Right forelimb (tissue), 1 donor: Measurements from ENCODE around the gene PCNX2.
"Not testable (repeated sequence)": the region's sequence is repeated elsewhere in the genome, so short reads cannot be mapped to it uniquely, and the experiment has no call there.

Experiments used
- DNase-seq: peaks from one replicate; pipeline ENCODE4 v3.0.0-alpha.2; 2018

PCNX2 gene

GRCh38 chr1:233094269-233094668 is 201.3 kb downstream of the PCNX2 start:
- DNase-seq, result no peak

DNA sequence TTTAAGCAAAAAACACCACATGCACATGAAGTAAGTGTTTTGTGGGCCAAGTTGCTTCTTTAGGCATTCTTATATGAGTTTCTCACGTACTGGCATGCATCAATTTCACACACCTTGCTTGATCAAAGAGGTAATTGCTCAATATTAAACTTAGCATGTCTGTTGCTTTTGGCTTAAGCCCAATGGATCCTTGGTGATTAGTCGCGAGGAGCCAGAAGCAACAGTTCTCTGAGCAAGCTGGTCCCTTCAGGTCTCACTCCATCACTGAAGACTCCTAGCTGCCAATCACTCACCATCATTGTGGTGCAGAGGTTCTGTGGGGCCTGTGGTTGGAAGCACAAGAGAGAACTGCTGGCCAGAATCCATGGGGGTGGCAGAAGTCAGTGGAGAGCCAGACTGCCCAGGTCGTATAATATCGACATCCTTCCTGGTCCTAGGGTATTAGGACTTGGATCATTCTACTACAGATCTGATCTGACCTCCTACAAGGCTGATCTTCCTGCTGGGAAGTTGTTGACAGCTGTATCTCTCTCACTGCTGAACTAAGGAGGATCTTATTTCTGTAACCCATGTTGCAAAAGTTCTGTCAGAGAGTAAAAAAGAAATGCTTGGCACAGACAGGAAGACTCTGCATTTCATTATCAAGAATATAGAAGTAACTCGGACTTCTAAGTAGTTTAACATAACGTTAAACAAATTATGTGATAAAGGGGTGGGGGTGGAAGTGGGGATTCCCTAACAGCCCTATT is 204.6 kb downstream of the PCNX2 start:
- no peak for DNase-seq

DNA sequence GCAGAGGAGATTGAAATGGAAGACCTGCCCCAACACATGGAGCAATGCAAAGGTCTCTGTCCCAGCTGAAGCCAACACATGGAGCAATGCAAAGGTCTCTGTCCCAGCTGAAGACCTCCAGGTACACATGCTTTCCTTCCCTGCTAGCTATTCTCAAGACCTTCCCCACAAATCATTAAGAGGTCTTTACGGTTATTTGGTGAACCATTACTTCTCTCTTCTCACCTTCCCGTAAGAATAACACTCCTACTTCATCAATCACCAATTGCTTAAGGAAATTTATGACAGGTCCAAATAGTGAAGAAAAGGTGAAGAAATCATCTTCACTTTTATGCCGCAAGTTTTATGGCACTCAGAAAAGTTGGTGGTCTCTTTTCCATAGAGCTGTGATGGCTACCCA is 206.3 kb downstream of the PCNX2 start:
- DNase-seq, result no peak

GRCh38 chr1:233088613-233089012 is 206.9 kb downstream of the PCNX2 start:
- no peak for DNase-seq

- no peak for DNase-seq
These were observed 208.3 kb downstream of the PCNX2 start for GRCh38 chr1:233086961-233087881.

DNA sequence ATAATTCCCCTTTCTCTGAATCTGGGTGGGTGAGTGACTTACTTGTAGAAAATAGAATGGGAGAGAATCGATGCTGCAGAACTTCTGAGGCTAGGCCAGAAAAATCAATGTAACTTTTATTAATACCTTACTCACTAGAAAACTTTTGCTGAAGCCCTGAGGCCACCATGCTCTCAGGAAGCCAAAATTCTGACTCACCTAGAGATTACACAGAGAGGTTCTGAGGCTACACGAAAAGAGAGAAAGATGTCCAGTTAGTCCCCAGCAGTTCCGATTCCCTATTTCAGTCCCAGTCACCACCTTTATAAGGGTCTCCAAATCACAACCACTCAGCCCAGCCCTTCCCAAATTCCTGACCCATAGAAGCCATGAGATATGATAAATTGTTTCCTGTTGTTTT is 210.0 kb downstream of the PCNX2 start:
- no peak for DNase-seq

DNA sequence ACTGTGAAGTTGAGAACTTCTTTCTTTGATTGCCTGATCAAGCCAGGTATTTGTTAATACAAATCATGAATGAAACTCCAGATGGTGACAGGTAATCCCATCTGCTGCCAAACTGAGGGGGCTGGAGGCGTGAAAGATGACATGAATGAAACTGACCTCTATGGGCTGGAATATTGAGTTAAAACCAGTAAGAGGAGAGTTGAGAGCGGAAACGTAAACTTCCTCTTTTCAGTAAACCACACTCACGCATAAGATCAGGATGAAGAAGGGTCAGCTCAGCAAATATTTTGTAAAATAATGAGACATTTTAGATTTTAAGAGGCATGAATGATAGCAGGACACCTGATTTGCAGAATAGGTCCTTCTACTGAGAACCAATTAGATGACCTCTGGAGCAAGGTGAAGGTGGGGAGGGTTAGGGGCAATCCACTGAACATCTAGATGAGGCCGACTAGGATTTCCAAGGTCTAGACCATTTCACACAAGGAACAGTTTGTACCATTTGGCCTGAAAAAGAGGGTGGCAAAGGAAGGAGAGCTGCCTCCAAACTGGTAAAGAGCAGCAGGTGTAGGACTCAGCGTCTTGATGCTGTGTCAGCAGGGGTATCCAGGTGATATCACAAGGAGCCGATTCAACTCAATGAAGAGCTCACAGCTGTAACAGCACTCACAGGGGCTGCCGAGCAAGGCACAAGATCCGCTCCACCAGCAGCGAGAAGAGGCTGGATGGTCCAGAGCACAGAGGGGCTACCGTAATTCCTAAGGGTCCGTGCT is 212.6 kb downstream of the PCNX2 start:
- no peak for DNase-seq

- no peak for DNase-seq
These were observed 213.8 kb downstream of the PCNX2 start for GRCh38 chr1:233081735-233082134.

DNA sequence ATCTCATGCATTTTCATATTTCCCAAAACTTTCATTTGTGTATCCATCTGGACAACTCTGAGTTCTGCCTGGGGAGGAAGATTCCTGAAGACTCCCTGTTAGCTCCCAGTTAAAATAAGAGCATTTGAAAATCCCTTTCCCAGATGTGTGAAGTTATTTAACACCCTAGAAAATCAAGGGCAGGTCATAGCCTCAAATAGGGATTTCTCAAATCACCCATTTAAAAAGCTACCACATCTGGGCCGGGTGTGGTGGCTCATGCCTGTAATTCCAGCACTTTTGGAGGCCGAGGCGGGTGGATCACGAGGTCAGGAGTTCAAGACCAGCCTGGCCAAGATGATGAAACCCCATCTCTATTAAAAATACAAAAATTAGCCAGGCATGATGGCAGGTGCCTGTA is 214.7 kb downstream of the PCNX2 start:
- DNase-seq, result not testable (repeated sequence)

- no peak for DNase-seq
These were observed 215.2 kb downstream of the PCNX2 start for GRCh38 chr1:233080286-233080685.

GRCh38 chr1:233079574-233079973 is 216.0 kb downstream of the PCNX2 start:
- DNase-seq, result no peak

- no peak for DNase-seq
These were observed 217.1 kb downstream of the PCNX2 start for GRCh38 chr1:233078396-233078795.

DNA sequence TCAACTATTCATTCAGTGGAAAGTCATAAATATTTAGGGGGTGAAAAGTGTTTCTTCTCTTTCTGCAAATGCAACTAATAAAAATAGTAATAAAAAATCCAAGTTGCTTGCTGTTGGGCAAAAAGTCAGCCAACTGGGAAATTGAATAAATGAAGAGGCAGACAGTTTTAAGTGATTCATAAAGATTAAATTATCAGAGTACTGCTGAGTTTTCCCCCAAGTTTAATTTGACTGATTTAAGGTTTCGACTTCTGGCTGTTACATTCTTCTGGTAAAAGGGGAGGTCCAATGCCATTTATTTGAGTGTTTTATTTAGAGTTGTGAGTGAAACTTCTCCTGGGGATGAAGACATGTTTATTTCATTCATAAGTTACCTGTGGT is 219.6 kb downstream of the PCNX2 start:
- DNase-seq, result no peak

GRCh38 chr1:233066087-233066486 is 229.4 kb downstream of the PCNX2 start:
- no peak for DNase-seq

DNA sequence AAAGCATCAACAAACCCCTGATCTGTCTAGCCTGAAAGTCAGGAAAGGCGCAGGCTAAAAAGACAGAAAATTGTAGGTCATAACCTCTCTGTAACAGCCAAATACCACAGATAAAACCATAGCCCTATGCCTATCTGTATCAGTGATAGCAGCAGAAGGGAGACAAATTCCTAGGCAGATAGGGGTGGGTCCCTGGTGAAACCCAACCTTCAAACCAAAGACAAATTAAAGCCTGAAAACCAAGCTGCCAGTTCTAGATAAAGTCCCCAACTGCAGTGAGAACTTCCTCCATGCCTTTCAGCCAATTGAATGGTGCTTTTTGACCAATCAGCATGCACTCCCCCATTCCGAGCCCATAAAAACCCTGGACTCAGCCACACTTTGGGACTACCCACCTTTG is 229.8 kb downstream of the PCNX2 start:
- DNase-seq, result no peak

DNA sequence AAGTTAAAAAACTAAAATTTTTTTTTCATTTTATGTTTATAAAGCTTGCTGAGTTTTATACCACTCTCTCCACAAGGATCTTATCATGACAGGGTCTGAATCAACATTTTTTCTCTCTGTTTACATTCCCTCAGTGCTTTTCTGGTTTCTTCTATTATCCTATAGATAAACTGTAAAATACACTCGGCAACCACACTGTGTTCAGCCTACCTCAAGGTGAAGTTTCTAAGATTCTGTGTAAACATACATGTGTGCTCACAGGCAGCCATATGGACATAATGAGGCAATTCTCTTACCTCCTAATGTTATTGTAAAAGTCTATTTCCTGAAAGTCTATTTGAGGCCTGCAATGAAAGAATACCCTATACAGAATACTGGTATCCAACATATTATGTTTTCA is 230.5 kb downstream of the PCNX2 start:
- DNase-seq, result no peak

DNA sequence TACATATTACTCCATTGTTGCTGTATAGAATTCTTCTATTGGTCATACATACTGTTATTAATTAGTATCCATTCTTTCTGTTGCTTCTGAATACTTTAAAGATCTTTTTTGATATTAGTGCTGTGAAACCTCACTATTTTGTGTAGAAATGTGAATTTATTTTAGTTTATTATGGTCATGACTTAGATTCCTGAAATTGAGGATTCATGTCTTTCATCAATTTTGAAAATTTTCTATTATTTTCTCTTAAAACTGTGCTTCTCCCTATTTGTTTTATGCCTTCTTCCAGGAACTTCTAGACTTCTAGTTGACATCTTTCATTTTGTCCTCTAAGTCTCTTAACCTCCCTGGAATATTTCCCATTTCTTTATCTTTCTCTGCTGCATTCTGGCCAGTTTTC is 232.1 kb downstream of the PCNX2 start:
- DNase-seq, result no peak

DNA sequence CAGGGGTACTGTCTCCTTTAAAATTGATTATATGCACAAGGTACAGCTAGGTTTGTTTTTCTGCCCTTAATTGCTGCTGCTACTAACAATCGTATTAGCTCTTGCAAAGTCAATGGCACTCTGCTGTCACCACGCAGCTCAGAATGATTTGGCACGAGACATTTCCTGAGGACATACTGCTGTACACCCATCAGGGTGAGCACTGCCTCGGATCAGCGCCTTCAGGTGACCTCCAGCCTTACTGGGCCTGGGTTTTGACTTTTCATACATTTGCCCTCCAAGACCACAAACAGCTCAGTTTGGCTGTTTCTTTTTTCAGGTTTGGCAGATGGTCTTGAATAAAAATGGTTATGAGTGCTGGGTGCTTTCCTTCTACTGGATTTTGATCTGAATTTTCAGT is 234.3 kb downstream of the PCNX2 start:
- no peak for DNase-seq

DNA sequence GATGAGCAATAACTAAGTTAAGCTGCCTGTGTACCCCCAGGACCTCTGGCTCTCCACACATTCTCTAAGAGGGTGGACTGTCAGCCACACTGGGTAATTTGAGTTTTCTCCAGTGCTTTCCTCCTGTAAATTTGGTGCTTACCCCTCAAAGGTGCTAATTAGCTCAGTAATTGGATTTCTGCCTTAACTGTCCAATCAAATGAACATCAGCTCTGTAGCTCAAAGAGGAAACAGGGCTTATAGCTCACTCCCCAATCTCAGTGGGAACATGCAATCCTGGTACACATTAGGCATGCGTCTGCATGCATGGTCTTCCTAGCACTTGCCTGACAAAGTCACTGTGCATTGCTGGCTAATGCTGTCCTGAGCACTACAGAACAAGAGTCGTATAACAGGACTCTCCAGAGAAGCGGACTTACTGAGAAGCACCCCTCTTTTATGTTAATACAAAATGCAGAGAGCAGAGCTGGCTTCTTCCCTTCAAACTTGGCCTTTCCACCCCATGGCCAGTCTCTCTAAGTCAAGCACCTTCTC is 235.0 kb downstream of the PCNX2 start:
- no peak for DNase-seq

GRCh38 chr1:233057836-233058235 is 237.7 kb downstream of the PCNX2 start:
- no peak for DNase-seq

DNA sequence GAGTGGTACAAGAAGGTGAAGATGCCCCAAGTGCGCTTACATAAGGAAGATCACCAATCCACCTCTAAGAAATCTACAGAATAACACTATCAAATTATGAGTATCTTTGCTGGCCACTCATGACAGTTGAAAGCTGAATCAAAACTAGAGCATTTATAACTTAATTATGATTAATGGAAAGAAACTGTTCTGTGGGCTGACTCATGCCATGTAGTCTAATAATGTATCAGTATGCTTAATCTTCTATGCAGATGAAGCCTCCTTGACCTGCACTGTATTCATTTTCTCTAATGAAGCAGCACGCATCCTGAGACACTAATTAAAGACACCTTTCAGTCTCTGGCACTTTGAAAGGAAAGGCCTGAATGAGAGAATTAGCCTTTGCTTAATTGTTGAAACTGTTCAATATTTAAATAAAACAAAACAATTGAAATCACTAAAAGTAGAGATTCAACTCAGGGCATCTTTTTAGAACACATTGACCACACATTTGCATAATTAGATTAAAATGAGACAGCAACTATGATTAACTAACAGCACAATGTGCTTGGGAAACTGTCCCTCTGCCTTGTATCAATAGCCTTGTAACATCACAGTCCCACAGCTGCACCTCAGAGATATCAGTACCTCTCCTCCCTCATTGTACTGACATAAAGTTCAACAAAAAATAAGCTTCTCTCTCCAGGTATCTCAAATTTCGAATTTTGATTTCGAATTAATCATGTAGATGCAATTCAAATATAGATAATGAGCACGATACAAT is 239.5 kb downstream of the PCNX2 start:
- no peak for DNase-seq

DNA sequence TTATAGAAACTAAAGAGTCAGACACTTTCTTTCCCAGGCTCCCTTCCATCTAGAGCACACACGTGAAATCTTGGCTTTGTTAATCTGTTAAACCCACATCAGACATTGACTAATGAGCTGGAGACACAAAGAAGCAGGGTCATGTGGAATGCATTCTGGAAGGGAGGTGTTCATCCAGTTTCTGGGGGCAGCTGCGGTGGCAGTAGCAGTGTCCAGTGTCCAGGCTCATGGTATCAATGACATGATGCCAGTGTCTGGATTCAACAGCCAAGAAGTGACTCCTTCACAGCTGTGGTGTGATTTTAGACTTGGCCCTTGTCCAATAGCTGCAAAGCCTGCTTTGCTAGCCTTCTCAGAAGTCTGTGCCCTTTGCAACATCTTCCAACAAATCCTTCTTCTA is 249.9 kb downstream of the PCNX2 start:
- no peak for DNase-seq
